Osteocyte (in vitro differentiated cells): ENCODE results near the gene TMEM229B. TPM values are rescaled to one million over a fixed set of nuclear protein-coding genes. Genes with fewer than 3 reads are reported as not detected.

ENCODE experiments used
- DNase-seq: peaks from one replicate; pipeline ENCODE4 v3.0.0; 2021; ENCODE audit warnings: mixed read lengths; ENCODE audit not compliant: unreplicated experiment; ENCODE audit errors: extremely low spot score
- H3K27ac Mint-ChIP-seq: one replicate; pipeline ENCODE4 v1.8.0; 2021; ENCODE audit warnings: mild to moderate bottlenecking, mixed read lengths; ENCODE audit not compliant: unreplicated experiment
- H3K27me3 Mint-ChIP-seq: one replicate; pipeline ENCODE4 v1.8.0; 2021; ENCODE audit warnings: mixed read lengths; ENCODE audit not compliant: unreplicated experiment
- H3K36me3 Mint-ChIP-seq: one replicate; pipeline ENCODE4 v1.8.0; 2021; ENCODE audit warnings: mixed read lengths; ENCODE audit not compliant: unreplicated experiment
- H3K4me1 Mint-ChIP-seq: one replicate; pipeline ENCODE4 v1.8.0; 2021; ENCODE audit warnings: mixed read lengths; ENCODE audit not compliant: unreplicated experiment
- H3K4me3 Mint-ChIP-seq: one replicate; pipeline ENCODE4 v1.8.0; 2021; ENCODE audit warnings: mild to moderate bottlenecking, moderate library complexity, mixed read lengths; ENCODE audit not compliant: unreplicated experiment
- H3K9me3 Mint-ChIP-seq: one replicate; pipeline ENCODE4 v1.8.0; 2021; ENCODE audit warnings: mixed read lengths; ENCODE audit not compliant: unreplicated experiment
- total RNA-seq: library from RNA; stranded (reverse); gene quantifications from 2 replicates; pipeline ENCODE4 v1.2.1, GENCODE V29; 2021
- TF ChIP-seq, protein P1 (sequence below): fragments of 200-600 bp; sonication (generic); IDR thresholded peaks from 2 replicates; pipeline ENCODE4 v1.5.0; 2021; ENCODE audit warnings: antibody characterized with exemption, mild to moderate bottlenecking, moderate library complexity

Gene TMEM229B
- total RNA-seq, 1 donor from 2014 or later = 0.51 TPM

DNA sequence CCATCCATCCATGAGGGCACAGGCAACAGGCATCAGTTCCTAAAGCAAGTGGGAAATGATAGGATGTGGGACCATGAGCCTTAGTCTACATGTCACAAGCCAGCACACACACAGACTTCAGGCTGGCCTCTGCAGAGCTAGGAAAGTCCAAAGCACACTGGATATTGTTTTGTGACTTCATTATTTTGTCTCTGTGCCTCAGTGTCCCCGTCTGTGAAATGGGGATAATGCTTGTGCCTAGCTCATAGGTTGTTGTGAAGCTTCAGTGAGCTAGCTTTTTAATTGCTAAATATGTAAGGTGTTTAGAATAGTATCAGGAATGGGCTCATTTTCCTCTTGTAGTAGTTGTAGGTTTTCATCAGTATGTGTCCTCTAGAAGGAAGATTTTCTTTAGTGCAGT is 49.6 kb downstream of the TMEM229B start:
- TF ChIP-seq, protein P1, sequence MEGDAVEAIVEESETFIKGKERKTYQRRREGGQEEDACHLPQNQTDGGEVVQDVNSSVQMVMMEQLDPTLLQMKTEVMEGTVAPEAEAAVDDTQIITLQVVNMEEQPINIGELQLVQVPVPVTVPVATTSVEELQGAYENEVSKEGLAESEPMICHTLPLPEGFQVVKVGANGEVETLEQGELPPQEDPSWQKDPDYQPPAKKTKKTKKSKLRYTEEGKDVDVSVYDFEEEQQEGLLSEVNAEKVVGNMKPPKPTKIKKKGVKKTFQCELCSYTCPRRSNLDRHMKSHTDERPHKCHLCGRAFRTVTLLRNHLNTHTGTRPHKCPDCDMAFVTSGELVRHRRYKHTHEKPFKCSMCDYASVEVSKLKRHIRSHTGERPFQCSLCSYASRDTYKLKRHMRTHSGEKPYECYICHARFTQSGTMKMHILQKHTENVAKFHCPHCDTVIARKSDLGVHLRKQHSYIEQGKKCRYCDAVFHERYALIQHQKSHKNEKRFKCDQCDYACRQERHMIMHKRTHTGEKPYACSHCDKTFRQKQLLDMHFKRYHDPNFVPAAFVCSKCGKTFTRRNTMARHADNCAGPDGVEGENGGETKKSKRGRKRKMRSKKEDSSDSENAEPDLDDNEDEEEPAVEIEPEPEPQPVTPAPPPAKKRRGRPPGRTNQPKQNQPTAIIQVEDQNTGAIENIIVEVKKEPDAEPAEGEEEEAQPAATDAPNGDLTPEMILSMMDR = no peak
- Mint-ChIP-seq H3K9me3 (no peaks in the 10 kb centered on the region), H3K27me3 (peaks cover 45% of the 10 kb centered on the region), H3K4me1 (no peaks in the 10 kb centered on the region), H3K36me3 (no peaks in the 10 kb centered on the region), H3K27ac (no peak overlapping the region), H3K4me3 (no peak overlapping the region)
- DNase-seq = no peak

DNA sequence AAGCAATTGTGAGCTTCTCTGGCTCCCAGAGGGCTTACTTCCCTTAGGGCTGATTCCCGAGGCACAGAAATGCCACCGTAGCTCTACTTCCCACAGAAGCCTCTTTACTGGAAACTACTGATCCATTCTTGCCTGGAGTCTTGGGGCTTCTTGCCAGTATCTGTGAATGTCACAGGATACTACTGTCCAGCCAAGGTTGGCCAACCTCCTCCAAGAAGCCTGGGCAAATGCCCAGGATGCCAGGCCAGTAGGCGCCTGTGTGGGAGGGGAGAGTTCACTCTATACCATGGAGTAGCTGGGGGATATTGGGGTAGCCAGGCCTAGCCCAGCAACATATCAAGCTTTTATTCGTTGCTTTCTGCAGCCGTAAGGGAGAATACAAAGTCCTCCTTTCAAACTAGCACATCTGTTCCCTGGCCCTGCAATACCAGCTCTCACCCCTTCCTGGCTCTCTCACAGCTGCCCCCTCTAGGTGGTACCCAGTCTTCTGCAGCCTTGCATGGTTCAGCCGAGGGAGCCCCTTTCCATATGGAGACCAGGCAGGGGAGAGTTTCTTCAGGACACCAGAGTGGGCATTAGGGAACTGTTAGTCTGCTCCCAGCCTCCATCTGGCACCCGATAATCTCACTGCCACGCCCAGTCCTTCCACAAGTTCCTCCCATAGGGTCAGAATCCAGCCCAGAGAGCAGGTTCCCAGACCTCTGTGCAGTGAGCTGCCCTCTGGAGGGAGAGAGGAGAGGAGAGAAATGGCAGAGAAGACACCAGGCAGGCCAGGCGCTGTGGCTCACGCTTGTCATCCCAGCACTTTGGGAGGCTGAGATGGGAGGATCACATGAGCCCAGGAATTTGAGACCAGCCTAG is 52.3 kb downstream of the TMEM229B start:
- no peak for DNase-seq
- H3K4me1 Mint-ChIP-seq = no peaks in the 10 kb centered on the region
- no peak overlapping the region for H3K27ac Mint-ChIP-seq
- H3K9me3 Mint-ChIP-seq = no peaks in the 10 kb centered on the region
- no peak overlapping the region for H3K4me3 Mint-ChIP-seq
- H3K27me3 Mint-ChIP-seq = peaks cover 55% of the 10 kb centered on the region
- H3K36me3 Mint-ChIP-seq = no peaks in the 10 kb centered on the region
- TF ChIP-seq, protein P1 = no peak

DNA sequence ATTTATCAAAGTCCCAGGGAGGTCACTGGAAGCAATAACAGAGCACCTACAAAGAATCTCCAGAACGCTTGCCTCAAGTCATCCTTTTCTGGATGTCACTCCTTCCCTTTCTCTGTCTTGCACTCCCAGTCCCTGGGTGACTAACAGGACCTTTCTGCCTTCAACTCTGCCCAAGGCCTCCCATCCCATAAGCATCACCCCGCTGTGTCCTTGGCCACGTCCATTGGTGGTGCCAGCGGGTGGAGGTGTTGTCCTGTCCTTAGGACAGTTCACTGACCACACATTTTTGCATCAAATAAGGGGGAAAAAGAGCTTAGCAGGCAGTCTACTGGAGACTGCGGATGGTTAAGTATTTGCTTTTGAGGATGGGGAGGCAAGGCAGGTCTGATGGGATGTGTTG is 52.9 kb downstream of the TMEM229B start:
- no peak overlapping the region for H3K4me3 Mint-ChIP-seq
- TF ChIP-seq, protein P1 = no peak
- peaks cover 55% of the 10 kb centered on the region for H3K27me3 Mint-ChIP-seq
- no peak overlapping the region for H3K27ac Mint-ChIP-seq
- no peaks in the 10 kb centered on the region for H3K36me3 Mint-ChIP-seq
- H3K4me1 Mint-ChIP-seq = no peaks in the 10 kb centered on the region
- H3K9me3 Mint-ChIP-seq = no peaks in the 10 kb centered on the region
- DNase-seq = no peak

DNA sequence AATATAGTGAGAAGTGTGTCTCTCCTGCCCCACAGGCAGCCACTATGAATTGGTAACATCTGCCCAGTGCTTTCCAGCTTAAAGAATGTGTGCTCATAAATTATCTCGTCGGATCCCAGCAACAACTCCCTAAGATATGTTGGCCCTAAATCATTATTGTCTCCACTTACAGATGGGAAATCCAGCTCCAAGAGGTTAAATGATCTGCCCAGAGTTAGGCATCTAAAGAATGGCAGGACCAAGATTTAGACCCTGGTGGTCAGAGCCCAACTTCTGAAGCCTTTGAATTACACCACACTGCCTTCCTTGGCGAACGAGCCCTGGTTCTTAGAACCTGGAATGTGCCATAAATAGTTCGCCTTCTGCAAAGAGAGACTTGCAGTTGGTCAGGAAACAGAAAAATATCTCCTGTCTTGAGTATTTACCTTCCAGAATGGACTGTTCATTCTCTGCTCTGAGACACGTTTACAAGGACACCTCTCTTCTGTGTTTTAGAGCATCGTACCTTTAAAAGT is 56.4 kb downstream of the TMEM229B start:
- H3K36me3 Mint-ChIP-seq = no peaks in the 10 kb centered on the region
- no peak for DNase-seq
- peaks cover 37% of the 10 kb centered on the region for H3K27me3 Mint-ChIP-seq
- TF ChIP-seq, protein P1 = no peak
- no peak overlapping the region for H3K4me3 Mint-ChIP-seq
- H3K9me3 Mint-ChIP-seq = no peaks in the 10 kb centered on the region
- H3K4me1 Mint-ChIP-seq = no peaks in the 10 kb centered on the region
- no peak overlapping the region for H3K27ac Mint-ChIP-seq

DNA sequence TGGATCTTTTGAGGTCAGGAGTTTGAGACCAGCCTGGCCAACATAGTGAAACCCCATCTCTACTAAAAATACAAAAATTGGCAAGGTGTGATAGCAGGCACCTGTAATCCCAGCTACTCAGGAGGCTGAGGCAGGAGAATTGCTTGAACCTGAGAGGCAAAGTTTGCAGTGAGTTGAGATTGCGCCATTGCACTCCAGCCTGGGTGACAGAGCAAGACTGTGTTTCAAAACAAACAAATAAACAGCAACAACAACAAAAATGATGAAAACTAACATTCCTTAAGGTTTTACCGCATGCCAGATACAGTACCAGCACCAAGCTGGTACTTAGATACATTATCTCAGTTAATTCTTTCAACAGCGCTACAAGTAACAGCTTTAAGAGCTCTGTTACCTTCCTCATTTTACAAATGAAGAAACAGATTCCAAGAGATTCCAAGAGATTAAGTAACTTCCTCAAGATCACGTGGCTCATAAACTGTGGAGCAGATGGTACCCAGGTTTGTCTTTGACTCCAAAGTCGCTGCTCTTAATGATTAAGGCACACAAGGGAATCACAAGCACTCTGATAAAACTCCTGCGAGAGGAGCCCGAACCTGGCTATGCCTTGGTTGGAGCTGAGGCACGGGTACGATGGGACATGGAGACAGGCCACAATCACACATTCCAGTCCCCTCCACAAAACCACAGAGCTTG is 58.9 kb downstream of the TMEM229B start:
- Mint-ChIP-seq H3K9me3 (no peaks in the 10 kb centered on the region), H3K4me1 (no peaks in the 10 kb centered on the region)

More for the DNA sequence above, 58.9 kb downstream of the TMEM229B start:
- Mint-ChIP-seq H3K27ac (no peak overlapping the region), H3K4me3 (no peak overlapping the region), H3K36me3 (no peaks in the 10 kb centered on the region), H3K27me3 (peaks cover 34% of the 10 kb centered on the region)
- DNase-seq = no peak
- TF ChIP-seq, protein P1 = no peak
